Measurements from ENCODE around the gene RHOT1.
"Not testable (repeated sequence)": the region's sequence is repeated elsewhere in the genome, so short reads cannot be mapped to it uniquely, and the experiment has no call there.

The RHOT1 gene

GRCh38 chr17:32142038-32142856 is at the start of gene RHOT1:
Gene RHOT1 (plus strand): TSS chr17:32142502. CDS start chr17:32142693, 191 bp downstream.
- DNase-seq, result peak; percentile 88

DNA sequence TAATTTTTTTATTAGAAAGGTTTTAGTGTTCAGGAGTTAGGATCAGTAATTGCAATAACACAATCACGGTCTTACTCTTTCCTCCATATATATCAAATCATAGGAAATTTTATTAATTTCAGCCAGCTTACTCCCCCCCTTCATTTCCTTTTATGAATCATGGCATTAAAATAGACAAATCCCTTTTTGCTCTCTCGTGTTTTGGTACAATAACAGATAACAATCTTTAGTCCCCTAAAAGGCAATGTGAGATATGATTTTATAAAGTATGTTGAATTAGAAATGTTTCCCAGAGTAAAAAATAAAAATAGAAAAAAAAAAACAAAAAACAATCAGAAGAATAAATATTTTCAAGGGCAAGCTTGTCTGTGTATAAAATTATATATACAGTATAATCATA is 42.6 kb upstream of the RHOT1 start:
- DNase-seq, result no peak

GRCh38 chr17:32100323-32100722 is 42.0 kb upstream of the RHOT1 start:
- not testable (repeated sequence) for DNase-seq

GRCh38 chr17:32100971-32101631 is 41.2 kb upstream of the RHOT1 start:
- no peak for DNase-seq

DNA sequence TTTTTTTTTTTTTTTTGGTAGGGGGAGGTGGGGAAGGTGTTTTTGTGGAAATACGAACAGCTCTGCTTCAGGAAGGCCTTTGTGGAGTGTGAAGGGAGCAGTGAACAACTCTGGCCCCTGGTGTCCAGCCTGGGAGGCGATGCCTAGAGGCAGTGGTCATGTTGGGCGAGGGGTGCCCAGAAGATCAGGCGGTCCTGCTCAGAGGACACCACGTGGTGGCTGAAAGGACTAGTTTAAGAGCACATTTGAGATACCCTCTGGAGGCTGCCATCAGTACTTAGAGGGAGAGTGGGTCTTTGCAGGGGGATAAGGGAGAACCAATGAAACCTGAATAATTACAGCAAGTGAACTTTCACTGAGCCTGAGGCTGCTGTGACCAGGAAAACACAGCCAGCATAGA is 40.1 kb upstream of the RHOT1 start:
- DNase-seq, result no peak

DNA sequence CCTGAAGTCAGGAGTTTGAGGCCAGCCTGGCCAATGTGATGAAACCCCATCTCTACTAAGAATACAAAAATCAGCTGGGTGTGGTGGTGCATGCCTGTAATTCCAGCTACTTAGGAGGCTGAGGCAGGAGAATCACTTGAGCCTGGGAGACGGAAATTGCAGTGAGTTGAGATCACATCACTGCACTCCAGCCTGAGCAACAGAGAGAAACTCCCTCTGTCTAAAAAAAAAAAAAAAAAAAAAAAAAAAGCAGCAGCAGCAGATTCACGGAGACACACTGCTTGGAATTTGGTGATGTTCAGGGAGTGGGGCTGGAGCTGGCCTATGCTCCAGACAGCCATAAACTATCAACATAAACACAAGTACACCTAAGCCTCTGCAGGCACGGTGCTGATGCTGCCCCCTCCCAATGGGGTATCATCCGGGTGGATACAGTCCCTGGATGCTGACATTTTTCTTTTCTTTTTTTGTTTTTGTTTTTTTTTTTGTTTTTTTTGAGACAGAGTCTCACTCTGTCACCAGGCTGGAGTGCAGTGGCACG is 39.6 kb upstream of the RHOT1 start:
- no peak for DNase-seq

DNA sequence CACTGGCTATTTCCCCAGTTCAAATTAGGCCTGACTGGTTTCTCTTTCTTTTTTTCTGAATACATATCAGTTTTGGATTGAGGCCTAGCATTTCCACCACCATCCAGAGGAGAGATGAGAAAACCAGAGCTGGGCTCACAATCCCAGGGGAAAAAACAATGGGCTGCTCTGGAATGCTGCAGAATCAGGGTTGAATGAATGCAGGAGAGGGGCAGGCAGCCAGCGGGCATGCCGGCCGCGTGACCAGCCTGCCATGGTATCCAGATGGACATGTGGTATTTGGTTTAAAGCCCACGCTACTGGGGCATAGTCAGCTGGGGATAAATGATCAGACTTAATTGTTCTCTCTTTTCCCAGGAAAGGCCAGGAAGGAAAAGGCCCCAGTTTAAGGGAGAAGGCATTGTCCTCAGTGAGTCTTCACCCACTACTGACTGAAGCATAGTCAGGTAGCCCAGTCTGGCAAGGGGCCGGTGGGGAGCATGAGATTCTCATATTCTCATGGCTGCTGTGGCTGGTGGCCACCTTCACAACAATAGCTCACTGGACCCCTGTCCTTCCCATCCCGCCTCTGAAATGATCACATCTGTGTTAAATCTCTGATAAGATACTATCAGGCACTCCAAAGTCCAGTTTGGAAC is 38.7 kb upstream of the RHOT1 start:
- DNase-seq, result no peak

- DNase-seq, result no peak
Observed at GRCh38 chr17:32104158-32104557, 38.1 kb upstream of the RHOT1 start.

DNA sequence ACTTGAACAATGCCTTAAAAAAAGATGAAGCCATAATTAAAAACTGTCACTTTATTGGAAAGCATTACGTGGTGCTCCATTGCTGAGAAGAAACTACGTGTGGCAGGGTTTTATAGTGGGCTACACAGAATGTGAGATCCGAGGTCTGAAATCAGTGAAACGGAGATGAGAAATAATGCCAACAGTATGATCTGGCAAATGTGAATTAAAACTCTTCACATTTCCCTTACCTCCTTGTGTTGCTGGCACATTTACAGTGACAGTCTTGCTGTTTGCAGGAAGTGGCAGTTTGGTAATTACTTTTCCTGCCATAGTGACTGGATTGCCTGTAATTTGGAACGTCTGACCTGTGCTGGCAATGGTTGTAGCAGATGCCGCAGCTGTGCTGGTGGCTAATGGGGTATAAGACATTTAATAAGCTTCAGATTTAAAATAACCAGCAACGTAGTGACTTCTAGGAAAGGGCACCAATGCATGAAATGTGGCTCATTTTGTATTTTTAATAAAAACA is 35.8 kb upstream of the RHOT1 start:
- not testable (repeated sequence) for DNase-seq

- DNase-seq, result not testable (repeated sequence)
Observed at GRCh38 chr17:32107194-32107593, 35.1 kb upstream of the RHOT1 start.

DNA sequence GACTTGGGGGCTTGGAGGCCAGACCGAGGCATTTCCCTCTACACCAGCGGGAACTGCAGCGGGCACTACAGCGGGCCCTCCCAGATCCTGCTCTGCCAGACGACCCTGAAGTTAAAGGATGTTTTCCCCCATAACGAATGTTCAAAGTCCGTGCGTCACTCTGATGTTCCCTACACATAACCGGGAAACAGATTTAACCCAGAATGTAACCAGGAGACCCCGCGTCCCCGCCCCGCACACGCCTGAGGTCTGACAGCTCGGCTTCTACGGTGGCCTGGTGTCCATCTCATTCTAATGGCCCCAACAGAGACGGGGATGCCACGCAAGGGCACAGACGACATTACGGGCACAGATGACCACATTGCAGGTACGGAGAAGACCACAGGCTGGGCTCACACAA is 31.7 kb upstream of the RHOT1 start:
- DNase-seq, result no peak

- peak; percentile 90 for DNase-seq
Observed at GRCh38 chr17:32111141-32111771, 31.0 kb upstream of the RHOT1 start.

DNA sequence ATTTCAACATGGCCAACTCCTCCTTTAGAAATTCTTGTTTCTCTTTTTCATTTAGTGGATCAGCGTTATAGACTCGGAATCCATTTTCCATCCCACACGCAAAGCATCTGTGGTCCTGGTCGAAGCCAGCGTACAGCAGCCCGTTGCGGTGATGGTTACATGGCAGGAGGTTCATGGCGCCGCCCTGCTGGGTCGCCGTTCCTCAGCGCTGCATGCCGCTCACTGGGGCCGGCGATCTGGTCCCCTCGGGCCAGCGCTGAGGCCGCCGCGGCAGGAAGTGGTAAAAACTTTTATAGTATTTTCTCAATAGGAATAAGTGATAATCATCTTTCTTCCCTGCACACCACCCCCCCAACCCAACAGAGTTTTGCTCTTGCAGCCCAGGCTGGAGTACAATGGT is 29.9 kb upstream of the RHOT1 start:
- DNase-seq, result no peak

- DNase-seq, result no peak
Observed at GRCh38 chr17:32114536-32114935, 27.8 kb upstream of the RHOT1 start.

DNA sequence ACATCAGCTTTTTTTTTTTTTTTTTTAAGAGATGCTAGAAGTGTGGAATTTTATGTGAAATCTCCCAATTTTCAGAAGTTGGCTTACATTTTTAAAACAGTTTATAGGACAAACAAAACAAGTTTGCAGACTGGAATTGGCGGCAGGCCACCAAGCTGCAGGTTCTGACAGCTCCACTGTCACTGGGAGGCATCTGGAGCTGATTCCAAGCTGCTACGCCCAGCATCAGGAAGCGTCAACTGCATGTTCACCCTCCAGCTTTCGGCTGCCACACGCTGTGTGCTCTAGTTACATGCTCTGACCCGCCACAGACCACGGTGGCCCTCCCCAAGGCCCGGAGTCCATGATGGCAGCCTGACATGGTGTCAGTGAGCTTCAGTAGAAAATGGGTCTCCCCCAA is 26.8 kb upstream of the RHOT1 start:
- not testable (repeated sequence) for DNase-seq

DNA sequence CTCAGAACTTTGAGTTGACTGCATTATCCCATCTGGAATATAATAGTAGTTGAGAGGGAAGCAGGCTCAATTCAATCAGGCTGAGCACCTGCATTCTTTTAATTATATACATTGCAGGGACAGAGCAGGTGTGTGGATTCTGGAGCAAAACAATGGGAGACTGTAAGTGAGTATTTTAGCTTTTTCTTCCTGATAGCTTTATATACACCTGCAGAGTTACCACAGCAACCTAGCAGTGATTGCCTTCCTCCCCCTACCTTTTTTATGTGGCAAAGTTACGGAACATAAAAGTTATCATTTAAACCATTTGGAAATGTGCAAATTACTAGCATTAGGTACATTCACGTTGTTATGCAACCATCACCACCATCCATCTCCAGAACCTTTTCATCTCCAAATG is 25.4 kb upstream of the RHOT1 start:
- no peak for DNase-seq

- no peak for DNase-seq
Observed at GRCh38 chr17:32117399-32117798, 24.9 kb upstream of the RHOT1 start.

- not testable (repeated sequence) for DNase-seq
Observed at GRCh38 chr17:32118088-32118487, 24.2 kb upstream of the RHOT1 start.

GRCh38 chr17:32118835-32119234 is 23.5 kb upstream of the RHOT1 start:
- DNase-seq, result no peak

GRCh38 chr17:32120141-32120540 is 22.2 kb upstream of the RHOT1 start:
- DNase-seq, result peak; percentile 52

DNA sequence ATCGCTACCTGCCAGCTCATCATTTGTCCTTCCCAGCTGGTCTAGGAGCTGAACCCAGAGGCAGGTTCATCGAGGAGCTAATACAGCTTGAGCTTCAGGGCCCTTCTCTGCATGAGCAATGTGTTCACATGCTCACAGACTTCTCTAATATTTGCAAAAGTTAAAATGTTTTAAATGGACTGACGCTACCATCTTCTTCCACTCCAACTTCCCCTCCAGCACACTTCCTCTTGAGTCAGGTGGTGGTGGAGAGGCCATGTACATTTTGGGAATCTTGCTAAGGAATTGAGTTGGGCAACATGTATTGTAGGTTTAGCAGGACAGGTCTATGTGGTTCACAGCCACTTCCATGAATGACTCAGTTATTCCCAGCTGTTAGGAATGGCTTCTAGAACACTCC is 21.6 kb upstream of the RHOT1 start:
- DNase-seq, result peak; percentile 33

- no peak for DNase-seq
Observed at GRCh38 chr17:32123782-32124181, 18.5 kb upstream of the RHOT1 start.

Measured in RPMI8226 (cell line).